ENCODE measurements around the gene ACACB.

DNA sequence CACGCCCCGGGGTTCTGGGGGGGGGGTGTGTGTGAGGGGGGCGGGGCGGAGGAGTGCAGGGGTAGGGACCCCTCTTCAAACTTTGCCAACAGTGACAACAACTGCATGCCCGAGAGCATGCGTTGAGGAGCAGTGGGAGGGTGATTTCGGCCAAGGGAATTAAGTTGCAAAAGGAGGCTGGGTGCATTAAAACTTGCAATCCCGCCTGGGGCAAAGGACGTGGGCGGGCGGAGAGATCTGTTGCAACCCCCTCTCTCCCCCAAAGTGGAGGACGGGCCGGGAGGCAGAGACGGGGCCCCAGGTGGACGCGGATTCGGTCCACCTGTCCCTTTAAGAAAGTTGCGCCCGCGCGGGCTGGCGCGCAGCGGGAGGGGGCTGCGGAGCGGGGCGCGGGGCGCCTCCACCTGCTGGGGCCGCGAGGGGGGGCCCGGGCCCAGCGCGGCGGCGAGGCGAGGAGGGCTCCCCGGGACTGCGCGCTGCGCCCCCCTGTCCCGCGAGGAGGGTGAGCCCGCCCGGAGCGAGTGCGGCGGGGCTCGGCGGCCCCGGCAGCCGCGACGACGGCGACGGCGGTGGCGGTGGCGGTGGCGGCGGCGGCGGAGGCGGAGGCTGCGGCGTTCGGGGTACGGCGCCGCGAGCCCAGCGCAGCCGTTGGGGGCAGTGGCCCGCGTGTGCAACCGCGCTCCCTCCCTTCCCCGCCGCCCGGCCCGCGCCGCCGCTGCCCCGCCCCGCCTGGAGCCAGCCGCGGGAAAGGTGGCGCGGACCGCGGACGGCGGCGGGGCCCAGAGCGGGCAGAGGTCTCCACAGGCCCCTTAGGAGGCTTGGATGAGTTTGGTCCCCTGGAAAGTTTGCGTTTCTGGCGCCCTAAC, 193.2 kb downstream of the ACACB start:
- TF ChIP-seq POLR2A (IDR thresholded peaks at IDR 0.05) = no peak
- TF ChIP-seq, protein P1, sequence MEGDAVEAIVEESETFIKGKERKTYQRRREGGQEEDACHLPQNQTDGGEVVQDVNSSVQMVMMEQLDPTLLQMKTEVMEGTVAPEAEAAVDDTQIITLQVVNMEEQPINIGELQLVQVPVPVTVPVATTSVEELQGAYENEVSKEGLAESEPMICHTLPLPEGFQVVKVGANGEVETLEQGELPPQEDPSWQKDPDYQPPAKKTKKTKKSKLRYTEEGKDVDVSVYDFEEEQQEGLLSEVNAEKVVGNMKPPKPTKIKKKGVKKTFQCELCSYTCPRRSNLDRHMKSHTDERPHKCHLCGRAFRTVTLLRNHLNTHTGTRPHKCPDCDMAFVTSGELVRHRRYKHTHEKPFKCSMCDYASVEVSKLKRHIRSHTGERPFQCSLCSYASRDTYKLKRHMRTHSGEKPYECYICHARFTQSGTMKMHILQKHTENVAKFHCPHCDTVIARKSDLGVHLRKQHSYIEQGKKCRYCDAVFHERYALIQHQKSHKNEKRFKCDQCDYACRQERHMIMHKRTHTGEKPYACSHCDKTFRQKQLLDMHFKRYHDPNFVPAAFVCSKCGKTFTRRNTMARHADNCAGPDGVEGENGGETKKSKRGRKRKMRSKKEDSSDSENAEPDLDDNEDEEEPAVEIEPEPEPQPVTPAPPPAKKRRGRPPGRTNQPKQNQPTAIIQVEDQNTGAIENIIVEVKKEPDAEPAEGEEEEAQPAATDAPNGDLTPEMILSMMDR (IDR thresholded peaks at IDR 0.05) = no peak

Measured in esophagus squamous epithelium (tissue), 4 donors.